OCI-LY7 (cell line): Measurements from ENCODE around the gene BTBD9.

Experiments used
- EZH2phosphoT487 ChIP-seq: fragments of 200-600 bp; sonication (generic); IDR thresholded peaks from 2 replicates; pipeline ENCODE4 v1.6.1; 2018; ENCODE audit warnings: low read depth, borderline replicate concordance, mild to moderate bottlenecking, mixed run types, antibody characterized with exemption, low read length, moderate library complexity, mixed read lengths
- TF ChIP-seq, protein P1 (sequence below): fragments of 200-600 bp; sonication (generic); conservative IDR thresholded peaks from 2 replicates; pipeline ENCODE4 v1.5.1; 2014; ENCODE audit warnings: mild to moderate bottlenecking, antibody characterized with exemption, low read length, moderate library complexity, mixed read lengths

DNA sequence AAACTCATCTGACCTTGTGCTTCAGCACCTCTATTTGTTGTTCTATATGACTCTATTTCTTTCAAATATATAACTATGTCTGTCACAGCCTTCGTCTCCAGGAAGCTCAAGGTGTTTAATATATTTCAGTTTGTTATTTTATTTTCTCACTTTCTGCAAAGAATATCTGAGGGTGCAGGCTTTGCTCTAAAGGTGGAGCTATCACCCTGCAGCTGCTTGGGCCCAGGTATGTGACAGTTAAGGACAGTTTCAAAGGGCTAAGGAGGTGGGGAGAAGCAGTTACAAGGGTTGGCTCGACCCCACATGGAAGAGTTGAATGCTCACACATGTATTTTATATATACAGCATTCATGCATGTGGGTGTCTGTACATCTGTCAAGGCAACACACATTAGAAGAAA is 405.6 kb downstream of the BTBD9 start:
- TF ChIP-seq, protein P1, sequence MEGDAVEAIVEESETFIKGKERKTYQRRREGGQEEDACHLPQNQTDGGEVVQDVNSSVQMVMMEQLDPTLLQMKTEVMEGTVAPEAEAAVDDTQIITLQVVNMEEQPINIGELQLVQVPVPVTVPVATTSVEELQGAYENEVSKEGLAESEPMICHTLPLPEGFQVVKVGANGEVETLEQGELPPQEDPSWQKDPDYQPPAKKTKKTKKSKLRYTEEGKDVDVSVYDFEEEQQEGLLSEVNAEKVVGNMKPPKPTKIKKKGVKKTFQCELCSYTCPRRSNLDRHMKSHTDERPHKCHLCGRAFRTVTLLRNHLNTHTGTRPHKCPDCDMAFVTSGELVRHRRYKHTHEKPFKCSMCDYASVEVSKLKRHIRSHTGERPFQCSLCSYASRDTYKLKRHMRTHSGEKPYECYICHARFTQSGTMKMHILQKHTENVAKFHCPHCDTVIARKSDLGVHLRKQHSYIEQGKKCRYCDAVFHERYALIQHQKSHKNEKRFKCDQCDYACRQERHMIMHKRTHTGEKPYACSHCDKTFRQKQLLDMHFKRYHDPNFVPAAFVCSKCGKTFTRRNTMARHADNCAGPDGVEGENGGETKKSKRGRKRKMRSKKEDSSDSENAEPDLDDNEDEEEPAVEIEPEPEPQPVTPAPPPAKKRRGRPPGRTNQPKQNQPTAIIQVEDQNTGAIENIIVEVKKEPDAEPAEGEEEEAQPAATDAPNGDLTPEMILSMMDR, result no peak
- no peak for TF ChIP-seq EZH2phosphoT487
